ENCODE data around the gene FAM43B.

Gene FAM43B

DNA sequence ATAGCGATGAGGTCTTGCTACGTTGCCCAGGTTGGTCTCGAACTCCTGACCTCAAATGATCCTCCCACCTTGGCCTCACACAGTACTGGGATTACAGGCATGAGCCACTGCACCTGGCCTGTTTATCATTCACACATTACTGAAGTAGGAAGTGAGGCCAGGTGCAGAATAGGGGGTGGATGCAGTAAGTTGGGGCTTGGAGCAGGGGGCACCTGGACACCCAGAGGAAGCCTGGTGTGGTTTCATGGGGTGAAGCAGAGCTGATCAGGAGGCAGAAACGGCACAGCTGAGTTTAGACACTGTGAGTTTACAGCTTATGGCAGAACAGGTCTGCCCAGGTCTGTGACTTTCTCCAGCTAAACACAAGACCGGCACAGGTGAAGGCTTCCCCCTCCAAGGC, 41.4 kb downstream of the FAM43B start:
- no peak for DNase-seq (ENCODE audit: low read depth)

- no peak for DNase-seq (ENCODE audit: low read depth)
These were observed 42.4 kb downstream of the FAM43B start for GRCh38 chr1:20594746-20595145.

- DNase-seq (ENCODE audit: low read depth), result no peak
These were observed 43.7 kb downstream of the FAM43B start for GRCh38 chr1:20596106-20596505.

DNA sequence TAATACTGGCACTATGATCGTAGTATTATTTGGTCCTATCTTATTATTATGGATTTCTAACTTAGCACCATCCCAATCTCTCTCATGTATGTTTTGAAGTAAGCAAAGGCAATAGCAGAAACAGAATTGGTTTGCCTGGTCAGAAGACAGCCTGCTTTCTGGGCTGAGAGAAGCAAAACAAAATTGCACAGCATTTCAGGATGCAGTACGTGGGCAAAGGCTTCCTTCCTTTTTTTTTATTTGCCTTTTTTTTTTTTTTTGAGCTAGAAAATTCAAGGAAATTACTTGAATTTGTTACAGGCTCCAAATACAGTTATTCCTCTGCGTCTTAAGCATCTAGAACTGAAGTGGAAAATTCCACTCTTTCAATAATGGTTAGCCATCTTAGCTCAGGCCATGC, 45.3 kb downstream of the FAM43B start:
- no peak for DNase-seq (ENCODE audit: low read depth)

GRCh38 chr1:20600156-20600555, 47.8 kb downstream of the FAM43B start:
- no peak for DNase-seq (ENCODE audit: low read depth)

- no peak for DNase-seq (ENCODE audit: low read depth)
These were observed 48.9 kb downstream of the FAM43B start for GRCh38 chr1:20601129-20601825.

GRCh38 chr1:20602851-20603450, 50.6 kb downstream of the FAM43B start:
- no peak for DNase-seq (ENCODE audit: low read depth)

GRCh38 chr1:20603504-20604464, 51.4 kb downstream of the FAM43B start:
- no peak for DNase-seq (ENCODE audit: low read depth)
